Mammary epithelial cell (primary cell): ENCODE results near the gene RUFY4.

ENCODE experiments used
- CTCF ChIP-seq, 2 donors: IDR thresholded peaks in 1 of 2; conservative IDR thresholded peaks in 1 of 2; 2 replicates each; pipeline ENCODE4 v1.5.1; 2011 to 2012; ENCODE audit warnings: inconsistent platforms in 2 of 2, low read length in 2 of 2, mild to moderate bottlenecking in 2 of 2, control low read depth in 1 of 2, low read depth in 1 of 2; ENCODE audit not compliant: insufficient read depth in 1 of 2; ENCODE audit errors: extremely low read depth in 1 of 2
- EZH2 ChIP-seq: IDR thresholded peaks from 2 replicates; pipeline ENCODE4 v1.6.1; 2012; ENCODE audit warnings: low read length, inconsistent platforms, borderline replicate concordance

DNA sequence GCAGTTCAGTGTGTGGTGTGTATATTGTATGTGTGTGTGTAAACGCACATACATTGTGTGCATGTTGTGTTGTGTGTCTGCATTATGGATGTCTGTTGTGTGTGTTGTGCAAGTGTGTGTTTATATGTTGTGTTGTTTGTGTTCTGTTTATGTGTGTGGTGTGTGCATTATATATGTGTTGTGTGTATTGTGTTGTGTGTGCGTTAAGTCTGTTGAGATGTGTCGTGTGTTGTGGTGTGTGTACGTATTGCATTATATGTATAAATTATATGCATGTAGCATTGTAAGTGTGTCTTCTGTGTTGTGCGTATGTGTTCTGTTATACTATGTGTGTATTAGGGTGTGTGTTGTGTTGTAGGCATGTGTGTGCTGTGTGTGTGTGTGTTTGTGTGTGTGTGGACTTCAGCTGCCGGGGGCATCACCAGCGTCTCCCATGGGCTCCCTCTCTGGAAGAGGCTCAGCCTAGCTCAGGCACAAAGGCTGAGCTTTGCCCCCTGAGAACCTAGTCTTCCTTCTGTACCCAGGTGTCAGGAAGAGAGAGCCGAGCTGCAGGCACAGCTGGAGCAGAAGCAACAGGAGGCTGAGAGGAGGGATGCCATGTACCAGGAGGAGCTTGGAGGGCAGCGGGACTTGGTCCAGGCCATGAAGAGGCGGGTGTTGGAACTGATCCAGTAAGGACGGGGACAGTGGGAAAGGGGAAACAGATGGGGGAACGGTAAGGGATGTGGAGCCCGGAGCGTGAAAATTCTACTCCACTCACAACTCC is 13.7 kb downstream of the RUFY4 start:
- TF ChIP-seq CTCF (conservative IDR thresholded peaks at IDR 0.05 in 1 of 2, IDR thresholded peaks at IDR 0.05 in 1 of 2; ENCODE audit: extremely low read depth in 1 of 2, insufficient read depth in 1 of 2, low read depth in 1 of 2, low read length in 2 of 2): no peak
- no peak for TF ChIP-seq EZH2
